ENCODE data around the gene ASCL4. TPM values are rescaled to one million over a fixed set of nuclear protein-coding genes. Genes with fewer than 3 reads are reported as not detected.

The ASCL4 gene
- total RNA-seq, 1 donor from 2014 or later: not detected

GRCh38 chr12:107817250-107817649 lies 42.7 kb downstream of the ASCL4 start:
- Mint-ChIP-seq H3K27me3 (ENCODE audit: low read depth) (peaks cover 3% of the 10 kb centered on the region), H3K9me3 (ENCODE audit: low read depth) (peaks cover 9% of the 10 kb centered on the region), H3K4me1 (ENCODE audit: low read depth) (no peaks in the 10 kb centered on the region), H3K27ac (ENCODE audit: unreplicated experiment) (no peak overlapping the region), H3K4me3 (ENCODE audit: unreplicated experiment) (no peak overlapping the region), H3K36me3 (ENCODE audit: low read depth) (no peaks in the 10 kb centered on the region)
- no peak for DNase-seq (ENCODE audit: low spot score)
- no peak for TF ChIP-seq CTCF (IDR thresholded peaks at IDR 0.05)

- peaks cover 14% of the 10 kb centered on the region for H3K9me3 Mint-ChIP-seq (ENCODE audit: low read depth)
- H3K4me1 Mint-ChIP-seq (ENCODE audit: low read depth): no peaks in the 10 kb centered on the region
- H3K36me3 Mint-ChIP-seq (ENCODE audit: low read depth): no peaks in the 10 kb centered on the region
- H3K27ac Mint-ChIP-seq (ENCODE audit: unreplicated experiment): no peak overlapping the region
- DNase-seq (ENCODE audit: low spot score): no peak
- peaks cover 7% of the 10 kb centered on the region for H3K27me3 Mint-ChIP-seq (ENCODE audit: low read depth)
- no peak for TF ChIP-seq CTCF (IDR thresholded peaks at IDR 0.05)
- no peak overlapping the region for H3K4me3 Mint-ChIP-seq (ENCODE audit: unreplicated experiment)
Measured at GRCh38 chr12:107818984-107819383, 44.5 kb downstream of the ASCL4 start.

GRCh38 chr12:107822356-107822755 lies 47.9 kb downstream of the ASCL4 start:
- Mint-ChIP-seq H3K4me3 (ENCODE audit: unreplicated experiment) (no peak overlapping the region), H3K4me1 (ENCODE audit: low read depth) (no peaks in the 10 kb centered on the region), H3K27ac (ENCODE audit: unreplicated experiment) (no peak overlapping the region), H3K27me3 (ENCODE audit: low read depth) (peaks cover 4% of the 10 kb centered on the region), H3K9me3 (ENCODE audit: low read depth) (peaks cover 40% of the 10 kb centered on the region), H3K36me3 (ENCODE audit: low read depth) (peaks cover 3% of the 10 kb centered on the region)
- no peak for TF ChIP-seq CTCF (IDR thresholded peaks at IDR 0.05)
- DNase-seq (ENCODE audit: low spot score): no peak

Other genes starting within 250 kb of the ASCL4 start
- 42.2 to 44.9 TPM (median 42.6 TPM) in 3 replicates for gene PWP1, start 88.9 kb upstream of the ASCL4 start, total RNA-seq
- 19.6 to 23.1 TPM (median 22.5 TPM) in 3 replicates for gene PRDM4, start 13.6 kb upstream of the ASCL4 start, total RNA-seq

Data from chondrocyte (in vitro differentiated cells).